GM23338 (cell line): Measurements from ENCODE around the gene ALOX15B. TPM values are rescaled to one million over a fixed set of nuclear protein-coding genes. Genes with fewer than 3 reads are reported as not detected.

Experiments used
- ATAC-seq: fragments of 200-7000 bp; cut with Tn5 transposase; 3 replicates; pipeline ENCODE4 v1.9.1; 2020
- DNase-seq: peaks from one replicate; pipeline ENCODE4 v3.0.0-alpha.2; 2015; ENCODE audit warnings: low spot score
- H2AFZ ChIP-seq: fragments of 200-600 bp; sonication (generic); 2 replicates; pipeline ENCODE4 v1.8.0; 2016; ENCODE audit warnings: antibody characterized with exemption, mild to moderate bottlenecking, moderate library complexity
- H3F3A ChIP-seq: fragments of 200-600 bp; sonication (generic); replicated peaks from 2 replicates; pipeline ENCODE4 v1.8.0; 2017; ENCODE audit warnings: antibody characterized with exemption, mixed run types, low read depth
- H3K27ac ChIP-seq: fragments of 200-600 bp; sonication (generic); 2 replicates; pipeline ENCODE4 v1.6.1; 2016; ENCODE audit warnings: low read depth
- H3K27me3 ChIP-seq: fragments of 200-600 bp; sonication (generic); 2 replicates; pipeline ENCODE4 v1.8.0; 2016; ENCODE audit warnings: mild to moderate bottlenecking, mixed run types, moderate library complexity; ENCODE audit not compliant: insufficient read depth
- H3K36me3 ChIP-seq: fragments of 200-600 bp; sonication (generic); 2 replicates; pipeline ENCODE4 v1.8.0; 2016; ENCODE audit warnings: mild to moderate bottlenecking; ENCODE audit not compliant: insufficient read depth
- H3K4me1 ChIP-seq: fragments of 200-600 bp; sonication (generic); 2 replicates; pipeline ENCODE4 v1.8.0; 2016; ENCODE audit warnings: mild to moderate bottlenecking, moderate library complexity; ENCODE audit not compliant: insufficient read depth
- H3K4me2 ChIP-seq: fragments of 200-600 bp; sonication (generic); 2 replicates; pipeline ENCODE4 v1.7.1; 2017; ENCODE audit warnings: mixed run types
- H3K4me3 ChIP-seq: fragments of 200-600 bp; sonication (generic); 2 replicates; pipeline ENCODE4 v1.6.1; 2016; ENCODE audit warnings: mixed run types
- H3K79me2 ChIP-seq: fragments of 200-600 bp; sonication (generic); replicated peaks from 2 replicates; pipeline ENCODE4 v1.8.0; 2017; ENCODE audit warnings: mild to moderate bottlenecking; ENCODE audit not compliant: insufficient read depth
- H3K9me2 ChIP-seq: fragments of 200-600 bp; sonication (generic); 2 replicates; pipeline ENCODE4 v1.8.0; 2017; ENCODE audit not compliant: insufficient read depth
- H4K20me1 ChIP-seq: fragments of 200-600 bp; sonication (generic); replicated peaks from 2 replicates; pipeline ENCODE4 v1.8.0; 2017; ENCODE audit warnings: mild to moderate bottlenecking; ENCODE audit not compliant: insufficient read depth
- H3K27ac Mint-ChIP-seq: 2 replicates; pipeline ENCODE4 v1.8.0; 2020; ENCODE audit warnings: inconsistent platforms, mild to moderate bottlenecking, moderate library complexity, mixed read lengths
- H3K27me3 Mint-ChIP-seq: 3 replicates; pipeline ENCODE4 v1.8.0; 2022; ENCODE audit warnings: low read depth, mild to moderate bottlenecking, moderate library complexity, mixed read lengths, inconsistent platforms; ENCODE audit not compliant: insufficient read depth, poor library complexity
- H3K36me3 Mint-ChIP-seq: 3 replicates; pipeline ENCODE4 v1.8.0; 2021; ENCODE audit warnings: low read depth, mild to moderate bottlenecking, inconsistent platforms, moderate library complexity, mixed read lengths
- H3K4me1 Mint-ChIP-seq: 3 replicates; pipeline ENCODE4 v1.8.0; 2020; ENCODE audit warnings: mild to moderate bottlenecking, inconsistent platforms, mixed read lengths
- H3K4me3 Mint-ChIP-seq: 3 replicates; pipeline ENCODE4 v1.8.0; 2021; ENCODE audit warnings: moderate library complexity, mild to moderate bottlenecking, inconsistent platforms, mixed read lengths
- H3K9me3 Mint-ChIP-seq: 3 replicates; pipeline ENCODE4 v1.8.0; 2020; ENCODE audit warnings: moderate library complexity, mild to moderate bottlenecking, inconsistent platforms, mixed read lengths
- CREB1 ChIP-seq: fragments of 250-450 bp; sonication (Bioruptor Pico); IDR thresholded peaks from 2 replicates; pipeline ENCODE4 v1.5.0; 2020; ENCODE audit warnings: low read depth, mild to moderate bottlenecking, moderate library complexity
- CTCF ChIP-seq, 2 experiments: fragments of 200-600 bp in 1 of 2; sonication (generic) in 1 of 2; conservative IDR thresholded peaks; 2 replicates each; pipeline versions ENCODE4 v1.5.1 to v1.6.1; 2016 to 2017; ENCODE audit warnings: antibody characterized with exemption in 2 of 2, low read depth in 2 of 2, mild to moderate bottlenecking in 2 of 2, moderate library complexity in 1 of 2
- ETS1 ChIP-seq: IDR thresholded peaks from 2 replicates; pipeline ENCODE4 v1.6.1; 2016; ENCODE audit warnings: antibody characterized with exemption
- EZH2 ChIP-seq: fragments of 200-600 bp; sonication (generic); IDR thresholded peaks from one replicate; pipeline ENCODE4 v1.8.0; 2017; ENCODE audit warnings: antibody characterized with exemption, mild to moderate bottlenecking, low read depth; ENCODE audit not compliant: unreplicated experiment
- EZH2phosphoT487 ChIP-seq: fragments of 200-600 bp; sonication (generic); IDR thresholded peaks from one replicate; pipeline ENCODE4 v1.8.1; 2018; ENCODE audit warnings: antibody characterized with exemption; ENCODE audit not compliant: unreplicated experiment
- JUNB ChIP-seq: IDR thresholded peaks from one replicate; pipeline ENCODE4 v1.6.1; 2016; ENCODE audit warnings: antibody characterized with exemption; ENCODE audit not compliant: unreplicated experiment
- NANOG ChIP-seq: IDR thresholded peaks from 2 replicates; pipeline ENCODE4 v1.6.1; 2016; ENCODE audit warnings: antibody characterized with exemption, borderline replicate concordance
- POLR2AphosphoS5 ChIP-seq: IDR thresholded peaks from 2 replicates; pipeline ENCODE4 v1.6.1; 2016; ENCODE audit warnings: antibody characterized with exemption, low read depth
- REST ChIP-seq: IDR thresholded peaks from one replicate; pipeline ENCODE4 v1.6.1; 2018; ENCODE audit warnings: antibody characterized with exemption; ENCODE audit not compliant: unreplicated experiment
- STAT1 ChIP-seq: IDR thresholded peaks from one replicate; pipeline ENCODE4 v1.6.1; 2016; ENCODE audit warnings: antibody characterized with exemption; ENCODE audit not compliant: unreplicated experiment
- ZNF114 ChIP-seq: fragments of 250-450 bp; sonication (Bioruptor Pico); IDR thresholded peaks from 2 replicates; pipeline ENCODE4 v1.5.0; 2020; ENCODE audit warnings: mild to moderate bottlenecking, moderate library complexity
- ZNF331 ChIP-seq: fragments of 250-450 bp; sonication (Bioruptor Pico); IDR thresholded peaks from 2 replicates; pipeline ENCODE4 v1.5.0; 2020; ENCODE audit warnings: low read depth, mild to moderate bottlenecking, moderate library complexity
- ZNF462 ChIP-seq: fragments of 250-450 bp; sonication (Bioruptor Pico); IDR thresholded peaks from 2 replicates; pipeline ENCODE4 v1.5.0; 2020; ENCODE audit warnings: mild to moderate bottlenecking, moderate library complexity
- polyA plus RNA-seq: library from polyadenylated mRNA; unstranded; fragments of >200 nt; fragmentation: Nextera tagmentation; extraction: Ambion mirVana; gene quantifications from 2 replicates; pipeline ENCODE4 v1.2.1, GENCODE V29; 2016
- total RNA-seq: library from RNA; depleted of rRNA; stranded (reverse); fragments of >200 nt; shearing (Covaris generic); gene quantifications from 2 replicates; pipeline ENCODE4 v1.2.3, GENCODE V29; 2014

ALOX15B gene
- total and polyA plus RNA-seq, 2 experiments from 2014 or later: 0.42 to 0.45 TPM

GRCh38 chr17:8007836-8008235 lies 31.0 kb upstream of the ALOX15B start:
- peaks cover 37% of the 10 kb centered on the region for H3K27me3 ChIP-seq
- H3K27ac Mint-ChIP-seq: no peak overlapping the region
- no peaks in the 10 kb centered on the region for H4K20me1 ChIP-seq
- H3K9me2 ChIP-seq: no peaks in the 10 kb centered on the region
- H3K9me3 Mint-ChIP-seq: peaks cover 3% of the 10 kb centered on the region; the same call in 1 of the 3 replicates
- peaks cover 13% of the 10 kb centered on the region for H3K4me1 Mint-ChIP-seq
- H3K4me3 Mint-ChIP-seq: no peak overlapping the region
- H3K36me3 Mint-ChIP-seq: no peaks in the 10 kb centered on the region; the same call in 2 of the 3 replicates
- H3K36me3 ChIP-seq: no peaks in the 10 kb centered on the region
- H3F3A ChIP-seq: no peaks in the 10 kb centered on the region
- H3K27me3 Mint-ChIP-seq: peaks cover 22% of the 10 kb centered on the region
- TF ChIP-seq NANOG (no peak), CREB1 (no peak), CTCF (conservative IDR thresholded peaks at IDR 0.05; ENCODE audit: low read depth in 2 of 2) (no peak), STAT1 (no peak), POLR2AphosphoS5 (no peak), EZH2phosphoT487 (no peak), ZNF331 (CRISPR knock-in tag) (no peak), ETS1 (no peak), ZNF462 (CRISPR knock-in tag) (no peak), EZH2 (no peak), JUNB (no peak), ZNF114 (CRISPR knock-in tag) (no peak), REST (no peak)
- no peak for ATAC-seq
- H3K27ac ChIP-seq: no peak overlapping the region
- H2AFZ ChIP-seq: no peak overlapping the region
- no peak overlapping the region for H3K4me3 ChIP-seq
- peaks cover 7% of the 10 kb centered on the region; the same call in 1 of the 2 replicates for H3K4me1 ChIP-seq
- DNase-seq: no peak
- no peak overlapping the region for H3K4me2 ChIP-seq
- H3K79me2 ChIP-seq: no peaks in the 10 kb centered on the region
